ENCODE data around the gene LSAMP.
"Not testable (repeated sequence)": the region's sequence is repeated elsewhere in the genome, so short reads cannot be mapped to it uniquely, and the experiment has no call there.

DNA sequence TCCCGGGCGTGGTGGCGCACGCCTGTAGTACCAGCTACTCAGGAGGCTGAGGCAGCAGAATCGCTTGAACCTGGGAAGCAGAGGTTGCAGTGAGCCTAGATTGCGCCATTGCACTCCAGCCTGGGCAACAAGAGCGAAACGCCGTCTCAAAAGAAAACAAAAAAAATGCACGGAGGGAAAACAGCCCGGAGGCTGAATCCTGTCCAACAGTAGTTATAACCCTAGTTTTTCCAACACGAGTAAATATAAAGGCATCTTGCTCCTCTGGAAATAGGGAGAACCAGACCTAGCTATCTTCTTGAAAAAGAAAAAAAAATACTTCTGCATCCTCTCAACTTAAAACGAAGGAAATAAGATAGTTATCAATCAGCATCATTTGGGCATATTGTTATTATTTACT is 661.9 kb downstream of the LSAMP start:
- TF ChIP-seq, protein P1, sequence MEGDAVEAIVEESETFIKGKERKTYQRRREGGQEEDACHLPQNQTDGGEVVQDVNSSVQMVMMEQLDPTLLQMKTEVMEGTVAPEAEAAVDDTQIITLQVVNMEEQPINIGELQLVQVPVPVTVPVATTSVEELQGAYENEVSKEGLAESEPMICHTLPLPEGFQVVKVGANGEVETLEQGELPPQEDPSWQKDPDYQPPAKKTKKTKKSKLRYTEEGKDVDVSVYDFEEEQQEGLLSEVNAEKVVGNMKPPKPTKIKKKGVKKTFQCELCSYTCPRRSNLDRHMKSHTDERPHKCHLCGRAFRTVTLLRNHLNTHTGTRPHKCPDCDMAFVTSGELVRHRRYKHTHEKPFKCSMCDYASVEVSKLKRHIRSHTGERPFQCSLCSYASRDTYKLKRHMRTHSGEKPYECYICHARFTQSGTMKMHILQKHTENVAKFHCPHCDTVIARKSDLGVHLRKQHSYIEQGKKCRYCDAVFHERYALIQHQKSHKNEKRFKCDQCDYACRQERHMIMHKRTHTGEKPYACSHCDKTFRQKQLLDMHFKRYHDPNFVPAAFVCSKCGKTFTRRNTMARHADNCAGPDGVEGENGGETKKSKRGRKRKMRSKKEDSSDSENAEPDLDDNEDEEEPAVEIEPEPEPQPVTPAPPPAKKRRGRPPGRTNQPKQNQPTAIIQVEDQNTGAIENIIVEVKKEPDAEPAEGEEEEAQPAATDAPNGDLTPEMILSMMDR (conservative IDR thresholded peaks at IDR 0.05; ENCODE audit: low read depth, low read length), result not testable (repeated sequence)
- not testable (repeated sequence) for TF ChIP-seq MAFK, POLR2A, SMC3, BHLHE40 (IDR thresholded peaks at IDR 0.05; ENCODE audit: low read depth, low read length)
- TF ChIP-seq, protein P2, sequence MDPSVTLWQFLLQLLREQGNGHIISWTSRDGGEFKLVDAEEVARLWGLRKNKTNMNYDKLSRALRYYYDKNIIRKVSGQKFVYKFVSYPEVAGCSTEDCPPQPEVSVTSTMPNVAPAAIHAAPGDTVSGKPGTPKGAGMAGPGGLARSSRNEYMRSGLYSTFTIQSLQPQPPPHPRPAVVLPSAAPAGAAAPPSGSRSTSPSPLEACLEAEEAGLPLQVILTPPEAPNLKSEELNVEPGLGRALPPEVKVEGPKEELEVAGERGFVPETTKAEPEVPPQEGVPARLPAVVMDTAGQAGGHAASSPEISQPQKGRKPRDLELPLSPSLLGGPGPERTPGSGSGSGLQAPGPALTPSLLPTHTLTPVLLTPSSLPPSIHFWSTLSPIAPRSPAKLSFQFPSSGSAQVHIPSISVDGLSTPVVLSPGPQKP (IDR thresholded peaks at IDR 0.05; ENCODE audit: borderline replicate concordance, low read depth, low read length), result not testable (repeated sequence)
